Bone marrow (tissue), 2 donors: ENCODE measurements around the gene HMX3.

ENCODE experiments used
- DNase-seq, 2 donors: peaks; one replicate each; lab custom pipeline; 2025; lab: John Stamatoyannopoulos, UW

The HMX3 gene

DNA sequence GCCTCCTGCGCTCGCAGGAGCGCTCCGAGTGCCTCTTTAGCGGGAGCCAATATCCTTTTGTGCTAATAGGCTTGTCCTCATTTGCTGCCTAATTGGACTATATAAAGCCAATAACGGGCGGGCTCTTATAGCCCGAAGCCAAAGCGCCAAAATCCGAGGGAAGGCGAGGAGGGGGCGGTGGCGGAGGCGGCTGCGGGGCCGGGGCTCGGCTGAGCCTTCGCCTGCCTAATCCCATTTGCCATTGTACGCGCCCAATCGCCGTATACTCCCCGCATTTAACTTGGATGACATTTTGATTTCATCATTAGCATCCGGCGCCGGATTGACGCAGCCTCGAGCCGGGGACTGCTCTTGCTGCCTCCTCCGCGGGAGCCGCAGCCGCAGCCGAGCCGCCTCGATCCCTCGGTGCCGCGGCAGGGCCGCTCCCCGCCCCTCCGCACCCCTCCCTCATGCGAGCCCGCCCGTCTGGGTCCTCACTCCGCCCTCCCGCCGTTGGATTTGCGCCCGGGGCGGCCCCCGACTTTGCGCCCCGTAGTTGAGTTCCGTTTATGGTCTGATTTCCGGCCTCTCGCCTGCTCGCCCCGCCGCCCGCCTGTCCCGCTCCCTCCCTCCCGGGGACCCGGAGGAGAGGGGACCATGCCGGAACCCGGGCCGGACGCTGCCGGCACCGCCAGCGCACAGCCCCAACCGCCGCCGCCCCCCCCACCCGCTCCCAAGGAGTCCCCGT is at the start of gene HMX3:
TSS of gene HMX3 (plus strand) at position 556 of the 727 bp plus-strand sequence. CDS start at position 637, 81 bp downstream.
- no peak for DNase-seq

DNA sequence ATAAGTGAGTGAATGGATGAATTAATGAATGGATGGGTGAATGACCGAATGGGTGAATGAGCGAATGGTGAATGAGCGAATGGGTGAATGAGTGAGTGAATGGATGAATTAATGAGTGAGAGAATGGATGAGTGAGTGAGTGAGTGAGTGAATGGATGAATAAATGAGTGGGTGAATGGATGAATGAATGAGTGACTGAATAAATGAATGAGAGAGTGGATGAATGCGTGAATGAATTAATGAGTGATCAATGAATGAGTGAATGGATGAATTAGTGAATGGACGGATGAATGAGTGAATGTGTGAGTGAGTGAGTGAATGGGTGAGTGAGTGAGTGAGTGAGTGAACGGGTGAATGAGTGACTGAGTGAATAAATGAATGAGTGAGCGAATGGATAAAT is 49.5 kb upstream of the HMX3 start:
- no peak for DNase-seq

DNA sequence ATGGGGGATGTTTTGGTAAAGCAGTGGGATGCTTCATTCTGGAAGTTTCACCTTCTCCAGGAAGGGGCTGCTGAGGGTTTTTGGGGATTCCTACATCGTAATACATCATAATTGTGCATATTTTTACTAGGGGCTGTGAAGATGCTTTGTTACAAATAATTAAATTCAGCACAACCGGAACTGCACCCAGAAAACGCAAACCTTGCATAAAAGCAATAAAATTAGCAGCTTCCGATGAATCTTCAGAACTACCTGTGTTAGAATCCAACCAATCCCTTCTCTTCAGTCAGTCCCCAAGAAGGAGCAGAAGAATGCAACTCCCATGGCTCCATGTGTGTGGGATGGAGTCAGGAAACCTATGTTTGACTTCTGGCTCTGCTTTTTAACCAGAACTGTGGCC is 48.4 kb upstream of the HMX3 start:
- DNase-seq: no peak

DNA sequence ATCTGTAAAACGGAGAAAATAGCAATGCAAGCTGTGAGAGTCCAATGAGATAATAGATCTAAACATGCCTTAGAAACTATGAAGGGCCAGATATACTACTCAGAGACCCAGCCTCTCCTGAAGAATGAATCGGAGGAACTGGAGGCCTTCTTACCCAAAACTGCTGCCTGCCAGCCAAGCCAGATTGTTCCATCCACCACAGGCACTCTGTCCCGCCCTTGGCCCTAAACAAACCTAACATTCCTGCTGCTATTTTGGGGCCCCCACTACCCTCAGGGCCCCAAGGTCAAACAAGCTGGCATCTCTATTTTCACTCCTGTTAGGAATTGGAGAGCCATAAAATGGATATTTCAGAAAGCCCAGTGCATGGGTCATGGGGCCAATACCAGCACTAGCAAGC is 48.0 kb upstream of the HMX3 start:
- no peak for DNase-seq

DNA sequence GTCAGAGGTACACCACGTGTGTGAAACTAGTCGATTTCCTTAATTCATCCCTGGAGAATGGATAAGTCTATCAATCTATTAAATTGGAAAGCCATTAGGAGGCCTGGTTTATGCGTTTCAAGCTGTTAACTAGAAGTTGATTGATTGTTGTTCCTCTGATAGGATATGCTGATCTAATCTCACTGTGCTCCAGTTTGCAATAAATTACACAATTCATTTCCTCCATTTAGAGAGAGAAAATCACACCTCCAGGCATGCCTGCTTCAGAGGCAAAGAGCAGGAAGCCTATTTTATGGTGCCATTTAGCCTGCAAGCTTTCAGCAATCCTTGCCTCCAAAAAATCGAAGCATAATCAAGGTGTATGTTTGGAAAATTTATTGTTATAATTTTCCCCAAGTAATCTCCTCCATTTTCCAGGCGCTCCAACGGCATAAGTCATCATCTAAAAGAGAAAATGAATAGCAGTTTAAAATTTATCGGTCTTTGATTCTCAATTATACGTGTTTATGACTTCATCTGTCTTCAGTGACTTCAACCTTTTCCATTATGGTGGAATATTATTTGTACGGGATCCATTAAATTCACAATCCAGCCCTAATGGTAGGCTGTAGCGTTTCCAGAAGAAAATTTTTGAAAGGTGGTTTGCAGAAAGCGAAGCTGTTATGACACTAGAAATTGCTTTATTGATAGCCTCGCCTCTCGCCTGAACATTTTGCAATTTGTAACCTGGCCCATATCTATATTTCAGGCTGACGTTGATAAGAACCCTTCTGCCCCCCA is 42.9 kb upstream of the HMX3 start:
- DNase-seq: no peak

DNA sequence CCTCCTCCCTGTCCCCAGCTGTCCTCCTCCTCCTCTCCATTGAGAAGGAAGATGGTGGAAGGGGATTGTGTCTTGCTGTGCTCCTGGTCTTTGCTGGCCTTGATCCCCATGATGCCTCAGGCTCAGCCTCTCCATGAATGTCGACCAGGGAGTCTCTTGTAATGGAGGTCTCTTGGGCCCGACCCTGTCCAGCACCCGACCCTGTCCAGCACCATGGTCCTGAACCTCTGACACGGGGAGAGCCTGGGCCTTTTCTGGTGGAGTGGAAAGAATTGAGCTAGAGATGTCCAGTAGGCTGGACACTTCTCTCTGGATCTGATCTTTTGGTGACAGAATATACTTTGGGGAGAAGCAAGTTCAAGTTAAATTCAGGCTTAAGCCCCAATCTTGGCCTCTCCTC is 42.3 kb upstream of the HMX3 start:
- DNase-seq: no peak

DNA sequence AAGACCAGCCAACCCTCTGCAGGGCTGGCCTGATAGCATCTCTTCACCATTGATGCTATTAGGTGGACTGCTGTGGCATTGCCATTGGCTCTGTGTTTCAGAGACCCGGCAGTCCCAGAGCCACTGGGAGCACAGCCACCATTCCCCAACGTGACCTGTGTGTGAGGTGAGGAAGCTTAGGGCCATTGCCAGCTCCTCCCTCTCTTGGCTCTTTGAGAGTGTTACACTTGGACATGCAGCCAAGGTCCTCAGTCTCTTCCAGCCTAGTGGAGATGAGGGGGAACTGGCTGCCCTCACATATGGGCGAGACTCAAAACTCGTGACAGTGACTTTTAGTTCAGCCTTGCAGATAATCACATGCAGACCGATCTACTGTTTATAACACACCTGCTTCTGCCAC is 39.3 kb upstream of the HMX3 start:
- DNase-seq: no peak

DNA sequence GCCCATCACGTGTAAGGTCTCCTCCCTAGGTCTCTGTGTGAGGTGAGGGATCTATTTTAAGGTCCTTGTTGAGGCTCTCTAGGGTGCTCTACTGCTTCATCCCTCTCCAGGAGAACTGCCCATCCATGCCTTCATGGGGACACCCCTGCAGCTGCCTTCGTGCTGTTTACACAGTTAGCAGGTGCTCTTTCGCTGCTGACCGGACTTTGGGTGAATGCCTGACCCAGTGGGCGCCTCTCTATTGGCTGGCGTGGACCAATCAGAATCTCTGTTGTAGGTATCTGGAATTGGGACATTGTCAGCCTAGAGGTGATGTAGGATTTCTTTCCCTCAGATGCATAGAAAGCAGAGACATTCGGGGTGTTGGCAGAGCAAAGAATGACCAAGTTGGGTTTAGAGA is 38.7 kb upstream of the HMX3 start:
- no peak for DNase-seq

DNA sequence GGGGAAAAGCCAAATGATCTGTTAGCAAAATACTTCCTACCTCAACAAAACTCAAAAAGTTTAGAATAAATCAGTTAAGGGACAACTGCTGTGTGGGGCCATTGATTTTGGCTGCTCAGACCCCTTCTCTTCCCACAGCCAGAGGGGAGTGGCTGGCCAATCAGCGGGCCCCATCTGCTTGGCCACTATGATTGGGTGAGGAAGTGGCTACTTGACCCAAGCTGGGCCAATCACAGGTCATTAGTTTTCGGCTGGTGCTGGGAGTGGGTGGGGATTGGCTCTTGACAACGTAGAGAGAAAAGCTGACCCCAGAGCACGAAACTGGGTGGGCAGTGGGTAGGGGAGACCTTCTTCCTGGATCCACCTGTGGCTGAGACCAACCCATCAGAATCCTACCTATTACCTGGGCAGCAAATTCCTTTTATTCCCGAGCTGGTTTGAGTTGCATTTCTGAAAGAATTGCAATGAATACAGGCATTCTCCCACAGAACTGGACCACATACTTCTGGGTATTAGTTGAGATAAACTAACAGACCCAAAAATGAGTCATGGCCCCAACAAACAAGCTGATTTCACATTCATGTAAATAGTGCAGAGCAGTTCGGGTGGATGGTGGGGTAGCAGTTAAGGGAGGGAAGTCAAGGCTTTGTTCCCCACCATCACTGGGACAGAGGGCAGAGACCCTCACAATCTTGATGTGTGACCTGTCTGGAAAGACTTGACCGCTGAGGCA is 35.6 kb upstream of the HMX3 start:
- no peak for DNase-seq

DNA sequence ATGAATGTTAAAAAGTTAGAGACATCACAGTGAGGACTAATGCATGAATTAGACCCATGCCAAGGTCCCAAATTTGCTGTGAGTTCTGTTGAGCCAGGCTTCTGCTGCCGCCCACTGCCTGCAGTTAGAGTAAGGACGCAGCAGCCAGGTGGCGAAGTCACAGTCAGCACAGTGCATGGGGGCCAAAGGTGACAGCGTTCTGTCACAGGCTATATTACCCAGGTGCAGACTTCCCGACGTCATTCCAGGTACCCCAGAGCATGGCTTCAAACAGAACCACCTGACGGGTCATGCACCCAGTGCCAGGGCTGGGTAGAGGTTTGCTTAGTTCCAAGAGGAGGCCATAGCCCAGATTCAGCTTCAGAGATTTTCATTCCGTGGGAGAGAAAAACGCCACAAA is 33.9 kb upstream of the HMX3 start:
- DNase-seq: no peak

DNA sequence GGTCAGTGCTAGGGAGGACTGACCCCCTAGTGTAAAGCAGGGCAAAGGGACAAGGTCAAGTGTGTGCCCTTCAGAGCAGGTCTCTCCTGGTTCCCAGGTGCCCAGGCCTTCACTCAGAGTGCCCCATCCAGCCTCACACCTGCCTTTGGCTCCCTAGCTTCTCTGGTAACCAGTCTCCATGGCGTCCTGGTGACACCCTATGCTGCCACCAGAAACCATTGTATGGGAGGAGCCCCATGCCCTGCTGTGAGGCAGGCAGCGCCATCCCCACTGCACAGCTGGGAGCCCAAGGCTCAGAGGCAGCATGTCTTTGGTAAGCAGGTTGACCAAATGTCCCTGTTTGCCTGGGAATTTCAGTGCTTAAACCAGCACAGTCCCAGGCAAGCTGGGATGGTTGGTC is 33.1 kb upstream of the HMX3 start:
- no peak for DNase-seq

DNA sequence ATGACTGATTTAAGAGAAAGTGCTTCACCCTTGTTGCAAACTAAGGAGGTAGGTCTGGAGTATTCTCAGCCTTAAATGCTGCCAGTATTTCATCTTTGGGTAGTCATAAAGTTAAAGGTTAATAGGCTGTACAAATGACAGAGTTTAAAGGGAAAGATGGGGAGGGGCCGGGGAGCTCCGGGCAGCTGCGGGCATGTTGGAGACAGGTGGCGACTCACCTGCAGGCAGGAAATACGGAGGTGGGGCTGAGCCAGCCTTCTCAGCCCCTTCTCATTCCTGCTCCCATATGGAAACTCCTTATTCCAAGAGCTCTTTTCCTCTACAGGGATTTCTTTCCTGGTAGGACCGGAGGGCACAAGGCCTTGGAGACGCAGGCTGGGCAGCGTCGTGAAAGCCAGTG is 31.8 kb upstream of the HMX3 start:
- DNase-seq: no peak

DNA sequence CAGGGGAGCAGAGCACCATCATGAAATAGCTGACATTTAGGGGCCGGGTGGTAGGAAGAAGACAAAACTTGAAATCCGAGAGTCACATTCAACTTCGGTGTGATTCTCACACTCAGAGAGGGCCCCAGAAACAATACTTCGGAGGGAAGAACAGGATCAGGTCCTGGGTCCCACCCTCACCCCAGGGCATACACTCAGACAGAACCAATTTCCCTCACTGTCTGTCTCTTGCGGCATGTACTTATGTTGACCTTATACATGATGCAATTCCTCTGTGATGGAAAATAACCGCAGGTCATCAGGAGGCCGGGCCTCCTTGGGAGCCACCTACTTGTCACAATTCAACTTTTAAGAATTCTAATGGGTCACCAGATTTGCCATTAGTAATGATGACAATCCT is 26.3 kb upstream of the HMX3 start:
- DNase-seq: no peak

DNA sequence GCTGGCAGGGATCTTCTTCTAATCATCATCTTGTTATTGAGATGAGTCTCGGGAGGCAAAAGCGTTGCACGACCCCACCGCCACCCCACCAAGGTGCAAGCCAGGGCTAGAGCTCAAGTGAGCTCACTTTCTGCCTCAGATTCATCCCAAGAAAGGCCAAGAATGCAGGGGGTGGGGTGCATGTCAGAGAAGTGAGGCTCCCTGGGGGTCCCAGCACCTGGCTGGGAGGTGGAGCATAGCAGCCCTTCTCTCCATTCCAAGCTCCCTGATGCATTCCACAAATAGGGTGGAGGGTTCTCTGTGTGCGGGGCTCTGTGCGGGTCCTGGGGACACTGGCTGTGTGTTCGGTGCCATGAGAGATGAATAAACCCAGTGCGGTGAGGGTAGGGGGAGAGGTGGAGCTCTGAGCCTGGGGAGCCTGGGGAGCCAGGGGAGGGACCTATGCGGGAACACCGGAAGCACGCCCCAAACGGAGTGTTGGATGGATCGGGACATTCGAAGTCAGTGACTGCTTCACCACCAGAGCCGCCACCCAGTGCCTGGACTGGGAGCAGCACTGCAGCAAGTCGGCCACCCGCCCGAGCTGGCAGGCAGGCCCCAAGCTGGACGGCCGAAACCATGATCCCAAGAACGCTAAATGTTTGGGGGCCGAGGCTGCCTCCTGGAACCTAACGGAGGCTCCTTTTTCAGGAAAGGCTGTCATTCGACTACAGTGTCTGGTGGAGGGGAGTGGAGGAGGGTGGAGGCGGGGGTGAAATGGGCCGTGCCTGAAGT is 17.9 kb upstream of the HMX3 start:
- DNase-seq: no peak

DNA sequence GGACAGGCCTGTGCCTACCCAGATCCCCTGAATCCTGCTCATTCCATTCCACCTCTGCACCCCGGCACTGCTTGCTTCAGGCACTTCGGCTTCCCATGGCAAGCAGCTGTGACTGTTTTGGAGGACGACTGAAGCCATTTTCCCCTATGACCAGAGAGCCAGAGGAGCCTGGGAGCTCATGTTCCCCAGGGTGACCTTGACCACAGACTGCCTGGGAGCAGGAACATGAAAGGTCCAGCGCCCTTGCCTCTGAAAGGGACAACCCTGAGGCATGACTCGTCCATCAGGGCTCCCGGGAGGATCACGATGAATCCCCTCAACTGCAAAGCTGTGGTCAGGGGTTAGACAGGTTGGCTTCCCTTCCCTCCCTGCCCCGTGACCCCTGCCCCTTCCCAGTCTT is 16.7 kb upstream of the HMX3 start:
- DNase-seq: no peak

DNA sequence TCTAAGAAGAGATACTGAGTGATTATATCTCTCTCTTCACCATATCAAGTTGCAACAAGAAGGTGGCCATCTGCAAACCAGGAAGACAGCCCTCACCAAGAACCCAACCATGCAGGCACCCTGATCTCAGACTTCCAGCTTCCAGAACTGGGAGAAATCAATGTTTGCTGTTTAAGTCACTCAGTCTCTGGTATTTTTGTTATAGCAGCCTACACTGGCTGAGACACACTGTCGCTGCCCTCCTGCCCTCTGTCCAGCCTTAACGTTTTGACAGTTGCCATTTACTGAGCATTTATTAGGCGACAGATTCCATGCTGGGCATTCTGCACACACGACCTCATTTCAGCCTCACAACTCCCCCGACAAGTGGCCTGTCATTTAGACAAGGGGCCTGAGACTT is 9.5 kb upstream of the HMX3 start:
- no peak for DNase-seq

DNA sequence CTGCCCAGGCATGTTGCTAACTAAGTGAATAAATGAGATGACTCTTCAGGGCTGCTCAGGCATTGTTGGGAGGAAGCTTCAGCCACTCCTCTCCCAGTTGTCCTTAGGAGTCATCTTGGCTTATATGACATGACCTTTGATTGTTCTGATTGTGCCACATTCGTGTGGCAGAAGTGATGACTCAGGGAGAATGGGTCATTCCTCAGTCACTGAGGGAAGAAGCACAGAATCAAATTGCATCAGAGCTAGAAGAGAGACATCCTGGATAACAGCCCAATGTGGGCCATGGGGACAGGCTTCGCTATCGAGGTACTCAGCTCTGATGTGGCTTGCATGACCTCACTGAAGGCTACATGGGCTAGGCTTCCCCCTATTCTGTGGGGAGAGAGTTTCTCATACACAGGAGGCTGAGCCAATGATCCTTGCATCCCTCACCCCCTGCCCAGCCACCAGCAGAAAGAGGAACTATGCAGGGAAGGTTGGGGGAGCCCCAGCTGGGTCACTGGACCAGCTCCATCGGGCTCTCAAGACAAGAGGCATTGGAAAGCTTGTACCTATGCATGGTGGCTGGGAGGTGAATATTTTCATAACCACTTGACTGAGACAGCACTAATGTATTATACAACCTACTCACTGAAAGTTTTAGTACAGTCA is 6.0 kb upstream of the HMX3 start:
- DNase-seq: no peak

DNA sequence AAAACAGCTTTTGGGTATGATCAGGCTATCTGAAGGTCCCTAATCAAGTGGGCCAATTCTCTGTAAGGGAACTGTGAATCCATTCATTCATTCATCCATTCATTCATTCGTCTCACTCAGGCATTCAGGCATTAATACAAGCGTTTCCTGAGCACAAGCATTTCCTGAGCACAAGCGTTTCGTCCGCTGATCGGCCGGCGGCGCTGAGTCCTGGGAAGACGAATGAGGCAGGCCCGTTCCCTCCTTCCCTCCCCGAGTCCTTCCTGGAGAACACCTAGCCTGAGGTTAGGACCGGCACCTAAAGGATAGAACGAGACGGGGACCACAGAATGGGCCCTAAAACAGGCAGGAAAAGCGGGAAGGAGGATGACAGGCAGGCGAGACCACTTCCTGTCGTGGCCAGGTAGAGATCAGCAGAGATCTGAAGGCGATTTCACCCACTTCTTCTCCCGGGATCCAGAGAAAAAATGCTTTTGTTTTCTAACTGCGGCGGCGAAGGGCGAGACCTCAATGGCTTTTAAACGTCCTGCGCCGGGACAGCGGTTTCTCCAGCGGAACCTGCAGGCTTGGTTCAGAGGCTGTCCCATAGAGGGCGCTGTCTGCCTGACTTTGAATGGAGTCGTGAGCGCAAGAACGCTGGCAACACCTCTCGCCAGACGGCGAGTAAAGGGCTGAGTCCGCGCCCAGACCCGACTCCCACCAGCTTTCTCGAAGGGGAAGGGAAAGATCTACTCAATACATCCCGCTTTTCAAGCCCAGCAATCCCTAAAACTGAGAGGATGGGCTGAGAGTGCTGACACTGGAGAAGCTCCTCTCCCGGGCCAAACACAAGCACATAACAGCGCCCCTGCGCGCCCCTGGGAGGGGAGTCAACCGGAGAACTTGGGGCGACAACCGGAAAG is 2.9 kb upstream of the HMX3 start:
- peak; percentile 48 to 77 for DNase-seq

DNA sequence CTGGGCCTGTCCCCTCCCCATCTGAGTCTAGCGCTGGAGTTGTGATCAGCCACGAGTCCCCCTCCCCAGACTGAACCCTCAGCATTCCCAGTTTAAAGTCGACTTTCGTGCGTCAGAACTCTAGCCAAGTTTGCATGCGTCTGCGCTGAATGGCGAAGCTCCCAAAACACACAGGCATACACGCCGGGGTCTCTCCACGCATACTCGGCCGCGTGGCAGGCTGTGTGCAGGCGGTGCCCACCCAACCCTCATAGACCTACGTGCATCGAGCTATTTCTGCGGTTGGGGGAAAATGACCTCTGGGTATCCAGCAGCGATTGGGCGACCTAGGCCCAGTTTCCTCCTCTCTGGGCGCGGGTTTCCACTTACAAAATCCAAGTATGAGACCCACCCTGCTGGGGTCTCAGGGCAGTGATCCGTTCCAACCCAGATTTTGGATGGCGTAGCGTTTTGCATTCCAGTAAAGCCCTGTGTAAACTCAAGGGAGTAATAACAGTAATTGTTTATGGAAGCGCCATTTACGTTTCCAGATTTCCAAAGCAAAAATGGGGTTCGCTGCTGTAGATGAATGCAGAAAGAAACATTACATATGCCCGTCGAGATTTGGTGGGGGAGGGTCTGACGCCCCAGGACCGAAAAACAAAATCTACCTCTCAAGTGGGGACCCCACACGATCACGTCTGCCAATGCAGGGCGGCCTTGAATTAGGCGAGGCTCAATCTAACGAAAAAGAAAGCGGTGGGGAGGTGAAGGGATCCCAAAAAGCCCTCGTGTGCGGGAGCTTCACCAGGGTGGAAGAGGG is 2.0 kb upstream of the HMX3 start:
- no peak for DNase-seq
